Femur (tissue), 1 donor: Measurements from ENCODE around the gene DHX32.

Experiments used
- DNase-seq: peaks from one replicate; pipeline ENCODE4 v3.0.0-alpha.2; 2017

The DHX32 gene

DNA sequence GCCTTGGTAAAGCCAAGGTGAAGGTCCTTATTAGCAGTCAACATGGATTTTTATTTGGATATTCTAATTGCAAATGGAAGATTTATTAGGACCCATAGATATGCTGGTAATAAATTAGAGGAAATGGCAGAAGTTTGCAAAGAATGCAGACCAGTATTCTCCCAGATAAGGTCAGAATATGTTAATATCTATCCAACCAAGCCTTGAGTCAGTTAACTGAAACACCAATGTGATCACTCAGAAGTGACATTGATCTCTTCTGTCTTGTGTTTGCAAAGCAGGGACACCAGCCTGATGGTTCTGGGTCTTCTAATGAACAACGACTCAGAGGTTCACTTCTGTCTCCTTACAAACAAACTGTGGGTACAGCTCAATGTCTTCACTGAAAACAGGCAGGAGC lies 79.5 kb downstream of the DHX32 start:
- no peak for DNase-seq

DNA sequence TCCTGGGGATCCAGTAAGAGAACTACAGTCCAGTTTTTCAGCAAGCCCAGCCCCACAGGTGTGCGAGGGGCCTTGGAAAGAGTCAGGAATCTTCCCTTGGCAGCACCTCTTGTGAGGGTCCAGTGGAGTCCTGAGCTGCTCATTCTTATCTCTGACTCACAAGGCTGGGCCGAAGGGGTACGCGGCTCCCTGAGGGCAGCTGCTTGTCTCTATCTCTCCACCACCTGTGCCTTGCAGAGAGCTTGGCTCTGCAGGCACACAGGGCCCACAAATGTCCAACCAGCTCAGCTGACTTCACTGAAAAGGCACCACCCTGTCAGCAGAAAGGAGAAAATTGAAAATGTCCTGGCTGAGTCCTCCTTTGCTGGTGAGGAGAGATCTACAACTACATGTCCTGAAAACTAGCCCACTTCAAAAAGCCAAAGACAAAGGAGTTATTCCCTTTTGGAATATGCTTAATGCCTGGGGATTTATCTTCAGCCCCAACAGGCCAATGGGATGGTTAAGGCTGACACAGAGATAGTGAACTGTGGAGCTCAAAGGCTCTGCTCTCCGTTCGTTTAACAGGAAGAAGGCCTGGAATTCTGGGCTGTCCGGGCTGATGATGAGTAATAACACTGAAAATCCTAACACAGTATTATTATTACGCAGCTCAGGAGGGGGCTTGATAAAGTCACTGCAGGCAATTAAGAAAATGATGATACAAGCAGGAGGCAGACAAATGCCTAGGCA lies 81.5 kb downstream of the DHX32 start:
- DNase-seq, result no peak

DNA sequence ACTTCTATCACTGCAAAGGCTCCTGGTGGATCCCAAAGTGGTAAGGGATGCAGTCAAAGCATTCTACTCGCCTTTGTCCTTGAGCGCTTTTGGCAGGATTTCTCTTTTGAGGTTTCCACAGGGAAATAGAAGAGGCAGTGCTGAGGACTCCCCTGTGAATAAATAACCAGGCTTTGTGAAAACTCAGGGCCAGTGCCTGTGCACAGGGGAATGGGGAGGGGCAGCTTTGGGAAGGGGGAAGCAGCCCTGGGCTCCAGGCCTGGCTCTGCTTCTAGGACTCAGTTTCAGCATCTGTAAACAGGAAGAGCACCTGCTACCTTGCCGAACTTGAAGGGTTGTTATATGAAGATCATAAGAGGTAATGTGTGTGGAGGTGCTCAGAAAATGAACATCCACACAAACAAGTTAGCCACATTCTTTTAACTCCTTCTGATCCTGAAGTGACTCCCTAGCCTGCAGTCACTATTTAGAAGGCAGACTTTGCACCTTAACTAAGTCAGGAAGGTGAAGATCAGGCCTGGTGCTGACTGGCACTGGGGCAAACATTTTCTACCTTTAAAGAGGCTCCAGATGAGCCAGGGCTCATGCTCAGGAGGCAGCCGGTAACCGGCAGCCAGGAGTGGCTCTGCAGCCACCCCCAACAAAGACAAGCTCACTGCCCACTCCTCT lies 83.0 kb downstream of the DHX32 start:
- DNase-seq, result no peak

DNA sequence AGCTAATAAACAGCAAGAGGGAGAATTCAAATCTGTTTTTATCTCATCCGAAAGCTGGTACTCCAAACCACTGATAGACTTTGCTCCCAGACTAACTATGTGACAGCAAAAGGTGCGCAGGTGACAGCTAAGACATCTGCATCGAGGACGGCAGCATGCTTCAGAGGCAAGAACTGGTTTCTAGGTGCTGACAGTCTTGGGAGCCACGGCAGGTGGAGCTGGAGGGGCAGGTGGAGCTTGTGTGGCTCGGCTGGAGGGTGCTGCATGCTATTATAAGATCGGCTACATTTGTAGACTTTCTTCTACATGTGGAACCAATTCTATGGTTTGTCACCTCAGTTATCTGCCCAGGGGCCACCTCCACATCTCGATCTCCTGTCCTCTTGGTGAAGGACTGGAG lies 83.7 kb downstream of the DHX32 start:
- no peak for DNase-seq

DNA sequence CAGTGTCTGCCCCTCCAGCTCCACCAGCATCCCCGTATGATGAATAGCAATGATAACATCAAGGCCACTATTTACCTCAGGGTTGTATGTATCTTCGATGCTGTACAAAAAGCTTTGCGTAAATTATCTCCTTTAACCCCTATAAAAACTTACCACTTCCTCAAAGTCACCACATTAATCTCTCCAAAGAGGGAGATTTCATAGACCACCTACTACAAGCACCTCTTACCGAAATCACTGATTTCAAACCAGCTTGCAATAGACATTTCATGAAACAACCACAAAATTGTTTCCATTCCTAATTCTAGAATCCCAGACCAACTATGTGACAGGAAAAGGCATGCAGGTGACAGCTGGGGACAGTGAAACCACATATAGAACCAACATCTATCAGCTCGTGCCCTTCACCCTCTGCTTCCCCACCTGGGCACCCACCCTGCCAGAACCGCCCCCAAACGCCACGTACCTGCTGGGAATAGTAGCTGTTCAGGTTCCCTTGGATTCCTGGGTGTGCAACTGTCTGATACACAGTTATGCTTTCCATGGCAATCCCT lies 85.4 kb downstream of the DHX32 start:
- no peak for DNase-seq

DNA sequence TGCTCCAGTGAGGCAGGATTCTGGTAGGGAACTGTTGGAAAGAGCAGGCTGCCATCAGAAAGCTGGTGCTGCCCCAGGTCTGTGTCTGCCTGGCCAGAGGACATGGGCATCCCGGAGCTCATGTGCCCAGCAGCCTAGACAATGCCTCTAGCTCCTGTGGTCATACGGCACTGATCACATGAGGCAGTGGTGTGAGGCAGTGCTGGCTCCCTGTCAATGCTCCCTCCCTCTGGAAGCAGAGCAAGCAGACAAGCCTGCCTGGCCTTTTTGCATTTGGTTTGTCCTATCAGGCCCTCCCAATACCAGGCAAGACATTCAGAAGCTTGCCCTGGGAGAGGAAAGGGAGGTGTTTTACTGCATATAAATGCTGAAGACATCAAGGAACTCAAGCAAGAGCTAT lies 86.0 kb downstream of the DHX32 start:
- DNase-seq, result no peak

DNA sequence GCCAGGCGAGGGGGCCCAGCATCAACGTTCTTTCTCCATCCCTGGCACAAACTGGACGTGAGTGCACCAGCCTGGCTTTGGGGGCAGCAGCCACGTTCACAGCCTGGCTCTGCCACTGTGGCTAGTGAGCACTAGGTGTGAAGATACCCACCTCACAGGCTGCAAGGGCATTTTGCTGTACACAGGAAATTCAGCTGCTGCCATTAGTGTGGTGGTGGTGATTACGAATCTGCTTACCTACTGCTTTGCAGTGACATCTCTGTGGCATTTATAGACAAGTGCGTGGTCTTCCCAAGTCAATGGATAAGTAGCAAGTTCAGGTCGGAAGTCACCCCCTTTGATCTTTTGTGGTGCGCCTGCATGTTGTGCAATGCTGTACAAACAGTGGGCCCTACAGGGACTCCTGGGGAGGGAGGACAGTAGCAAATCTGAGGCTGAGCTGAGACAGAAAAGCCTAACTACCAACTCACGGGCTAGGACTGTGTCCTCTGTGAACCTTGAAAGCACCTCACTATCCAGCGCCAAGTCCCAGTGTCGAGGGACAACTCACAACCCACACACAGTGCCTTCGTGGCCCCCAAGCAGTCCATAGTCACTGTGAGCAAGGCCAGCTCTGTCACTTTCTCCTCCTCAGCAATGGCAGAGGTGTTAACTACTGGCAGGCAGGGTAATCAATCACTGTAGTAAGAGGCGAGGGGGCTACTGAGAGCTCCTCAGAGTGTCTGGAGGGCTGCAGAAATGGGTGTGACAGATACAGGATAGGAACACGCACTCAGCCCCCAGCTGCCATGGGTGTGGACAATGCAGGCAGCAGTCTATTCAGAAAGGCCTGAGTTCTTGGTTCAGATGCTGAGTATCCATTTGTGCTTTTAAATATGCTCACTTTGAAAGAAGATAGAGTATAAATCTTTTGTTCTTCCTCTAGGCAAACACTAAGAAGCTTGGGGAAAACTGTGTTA lies 88.5 kb downstream of the DHX32 start:
- DNase-seq, result no peak

DNA sequence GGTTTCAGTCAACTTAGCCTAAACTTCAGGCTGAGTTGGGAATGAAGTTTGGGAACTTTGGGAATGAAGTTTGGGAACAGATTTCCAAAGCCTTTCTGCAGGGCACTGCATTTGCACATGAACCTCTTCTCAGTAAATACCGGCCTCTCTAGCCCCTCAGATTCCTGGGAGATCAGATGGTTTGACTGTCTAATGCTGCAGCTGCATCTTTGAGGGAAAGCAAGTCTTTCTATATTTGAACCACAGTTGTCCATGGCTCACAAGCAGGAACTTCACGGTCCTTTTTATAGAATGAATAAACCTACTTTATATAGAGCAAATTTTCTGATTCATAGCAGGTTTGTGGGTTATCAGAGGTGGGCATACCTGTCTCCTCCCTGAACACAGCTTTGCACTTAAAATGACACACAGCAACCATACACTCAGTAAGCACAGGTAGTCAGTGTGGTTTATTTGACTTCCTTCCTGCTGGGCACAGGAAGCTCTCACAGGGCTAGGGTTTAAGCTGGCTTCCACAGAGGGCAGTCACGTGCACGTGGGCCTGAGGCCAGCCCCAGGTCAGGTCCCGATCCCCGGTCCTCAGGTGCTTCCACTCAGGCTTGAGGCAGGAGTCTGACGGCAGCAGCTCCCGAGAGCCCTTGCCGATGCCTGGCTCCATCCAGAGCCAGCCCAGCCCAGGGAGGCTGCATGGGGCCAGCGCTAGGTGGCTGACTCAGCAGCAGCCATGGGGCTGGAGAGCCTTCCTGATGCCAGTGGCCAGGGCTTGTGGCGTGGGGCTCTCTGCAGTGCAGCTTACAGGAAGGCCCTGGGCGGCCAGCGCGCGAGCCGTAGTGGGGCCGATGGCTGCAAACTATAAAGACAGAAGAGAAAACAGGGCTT lies 92.7 kb downstream of the DHX32 start:
- no peak for DNase-seq
